Endothelial cell of umbilical vein (primary cell): ENCODE data around the gene SMAD2. TPM values are rescaled to one million over a fixed set of nuclear protein-coding genes. Genes with fewer than 3 reads are reported as not detected.

Experiments
- BruUV-seq: library from RNA; stranded (reverse); fragments of 400-500 nt; replicated peaks from 2 replicates; lab custom pipeline; 2021; lab: Mats Ljungman, UMichigan
- CTCF ChIA-PET: fragments of 300-600, 350-600 bp; sonication (Branson Sonifier 250); formaldehyde crosslinking; loops from one replicate; lab custom pipeline; 2021; ENCODE audit warnings: antibody characterized with exemption, inconsistent platforms; lab: Charles Lee
- POLR2A ChIA-PET: fragments of 300-600, 350-600 bp; sonication (Branson Sonifier 250); formaldehyde crosslinking; loops from one replicate; lab custom pipeline; 2021; ENCODE audit warnings: antibody characterized with exemption, inconsistent platforms; lab: Charles Lee
- DNase-seq: peaks from one replicate; pipeline ENCODE4 v3.0.0-alpha.2; 2011; ENCODE audit warnings: low read depth, low spot score
- FAIRE-seq: peaks from 2 replicates; lab custom pipeline; 2011; peaks lifted over from hg19 to GRCh38; lab: Jason Lieb, UNC
- H2AFZ ChIP-seq: 2 replicates; pipeline ENCODE4 v1.6.0; 2012; ENCODE audit warnings: low read depth, low read length, control low read depth, inconsistent platforms
- H3K27ac ChIP-seq: 2 replicates; pipeline ENCODE4 v1.5.1; 2011; ENCODE audit warnings: low read depth, mild to moderate bottlenecking, control low read depth, low read length, moderate library complexity; ENCODE audit not compliant: insufficient read depth
- H3K27me3 ChIP-seq, 2 experiments: 2 replicates each; pipeline versions ENCODE4 v1.6.0 to v1.6.1; 2011; ENCODE audit warnings: low read length in 2 of 2, mixed read lengths in 1 of 2; ENCODE audit not compliant: control insufficient read depth in 2 of 2, insufficient read depth in 2 of 2
- H3K36me3 ChIP-seq, 2 experiments: 2 replicates in 1 of 2; 3 replicates in 1 of 2; pipeline ENCODE4 v1.5.1; 2011; ENCODE audit warnings: low read length in 2 of 2, mild to moderate bottlenecking in 1 of 2, moderate library complexity in 1 of 2; ENCODE audit not compliant: control insufficient read depth in 2 of 2, insufficient read depth in 2 of 2; ENCODE audit errors: extremely low read depth in 1 of 2
- H3K4me1 ChIP-seq: 3 replicates; pipeline ENCODE4 v1.5.1; 2011; ENCODE audit warnings: mild to moderate bottlenecking, low read length; ENCODE audit not compliant: control insufficient read depth, insufficient read depth; ENCODE audit errors: extremely low read depth
- H3K4me2 ChIP-seq: 2 replicates; pipeline ENCODE4 v1.6.1; 2011; ENCODE audit warnings: low read length, control low read depth, mixed read lengths; ENCODE audit not compliant: insufficient read depth
- H3K4me3 ChIP-seq, 3 experiments: fragments of 200-600 bp in 1 of 3; sonication (generic), shearing (Covaris generic) in 1 of 3; replicated peaks in 1 of 3; 2 replicates each; pipeline ENCODE4 v1.5.1; 2011 to 2016; ENCODE audit warnings: control low read depth in 3 of 3, low read length in 3 of 3, mild to moderate bottlenecking in 2 of 3, inconsistent platforms in 1 of 3, low read depth in 1 of 3, moderate library complexity in 1 of 3; ENCODE audit not compliant: insufficient read depth in 1 of 3
- H3K79me2 ChIP-seq: 2 replicates; pipeline ENCODE4 v1.6.0; 2012; ENCODE audit warnings: low read length, inconsistent platforms; ENCODE audit not compliant: control insufficient read depth, insufficient read depth
- H3K9ac ChIP-seq: replicated peaks from 2 replicates; pipeline ENCODE3; 2011; ENCODE audit warnings: low read length, control low read depth; ENCODE audit not compliant: insufficient read depth; ENCODE audit errors: extremely low read depth
- H3K9me1 ChIP-seq: replicated peaks from 3 replicates; pipeline ENCODE4 v1.6.0; 2011; ENCODE audit warnings: mild to moderate bottlenecking, low read length; ENCODE audit not compliant: control insufficient read depth, insufficient read depth; ENCODE audit errors: extremely low read depth
- H3K9me3 ChIP-seq: replicated peaks from 2 replicates; pipeline ENCODE4 v1.5.1; 2012; ENCODE audit warnings: low read length, inconsistent platforms; ENCODE audit not compliant: control insufficient read depth, insufficient read depth
- H4K20me1 ChIP-seq: replicated peaks from 2 replicates; pipeline ENCODE3; 2011; ENCODE audit warnings: mild to moderate bottlenecking, low read length; ENCODE audit not compliant: control insufficient read depth, insufficient read depth; ENCODE audit errors: extremely low read depth
- EZH2 ChIP-seq: IDR thresholded peaks from 2 replicates; pipeline ENCODE4 v1.6.1; 2012; ENCODE audit warnings: borderline replicate concordance, low read depth, mild to moderate bottlenecking, moderate library complexity, low read length, inconsistent platforms; ENCODE audit not compliant: severe bottlenecking
- FOS ChIP-seq: IDR thresholded peaks from 2 replicates; pipeline ENCODE4 v1.6.1; 2011; ENCODE audit warnings: mild to moderate bottlenecking, low read length, moderate library complexity, borderline replicate concordance; ENCODE audit not compliant: insufficient read depth
- GATA2 ChIP-seq: IDR thresholded peaks from 2 replicates; pipeline ENCODE4 v1.7.0; 2011; ENCODE audit warnings: low read depth, mild to moderate bottlenecking, moderate library complexity, mixed read lengths, low read length; ENCODE audit not compliant: insufficient read length, insufficient read depth
- JUN ChIP-seq: IDR thresholded peaks from 2 replicates; pipeline ENCODE4 v1.6.1; 2011; ENCODE audit warnings: borderline replicate concordance, low read depth; ENCODE audit not compliant: insufficient read length, insufficient read depth
- MYC ChIP-seq: IDR thresholded peaks from one replicate; pipeline ENCODE4 v1.6.1; 2011; ENCODE audit warnings: mild to moderate bottlenecking, low read depth, low read length
- POLR2A ChIP-seq: IDR thresholded peaks from 2 replicates; pipeline ENCODE4 v1.6.1; 2012; ENCODE audit warnings: low read depth, mild to moderate bottlenecking, control low read depth, low read length
- POLR2AphosphoS5 ChIP-seq: IDR thresholded peaks from 2 replicates; pipeline ENCODE4 v1.6.1; 2012; ENCODE audit warnings: low read depth, mild to moderate bottlenecking, control low read depth, low read length, moderate library complexity; ENCODE audit not compliant: insufficient read depth
- dilution Hi-C: fragments of 300-500 bp; cut with MboI; formaldehyde crosslinking; loops from one replicate; pipeline ENCODE4 v1.15.0; 2019; ENCODE audit warnings: low sequenced_read_pairs; ENCODE audit not compliant: extremely low pct_ligation_motif_present
- intact Hi-C: fragments of 100-400 bp; cut with micrococcal nuclease; formaldehyde crosslinking; loops from one replicate; pipeline ENCODE4 v1.10.0; 2022
- polyA plus RNA-seq, 4 experiments: library from polyadenylated mRNA; depleted of rRNA in 3 of 4; stranded (reverse) in 3 of 4; unstranded in 1 of 4; fragments of >200 nt; gene quantifications; 2 replicates each; pipeline versions ENCODE4 v1.2.1 to v1.2.3, GENCODE V29; 2011 to 2012; ENCODE audit warnings: missing spikeins in 1 of 4
- total RNA-seq: library from RNA; stranded (reverse); gene quantifications from 2 replicates; pipeline ENCODE4 v1.2.3, GENCODE V29; 2021
- TF ChIP-seq, protein P1 (sequence below): IDR thresholded peaks from 2 replicates; pipeline ENCODE4 v1.6.1; 2011; ENCODE audit not compliant: insufficient read depth, insufficient read length
- TF ChIP-seq, protein P2 (sequence below), 2 donors: IDR thresholded peaks; 1 replicate in 1 of 2; 2 replicates in 1 of 2; pipeline ENCODE4 v1.5.1; 2011; ENCODE audit warnings: low read length in 2 of 2, mild to moderate bottlenecking in 2 of 2, moderate library complexity in 2 of 2, control low read depth in 1 of 2, inconsistent platforms in 1 of 2, low read depth in 1 of 2; ENCODE audit not compliant: insufficient read depth in 1 of 2; ENCODE audit errors: extremely low read depth in 1 of 2

The SMAD2 gene
- total and polyA plus RNA-seq, 2 donors (not counting 3 experiments of a cell fraction or from before 2014, with no cell fraction given), result 40.3 to 123 TPM

DNA sequence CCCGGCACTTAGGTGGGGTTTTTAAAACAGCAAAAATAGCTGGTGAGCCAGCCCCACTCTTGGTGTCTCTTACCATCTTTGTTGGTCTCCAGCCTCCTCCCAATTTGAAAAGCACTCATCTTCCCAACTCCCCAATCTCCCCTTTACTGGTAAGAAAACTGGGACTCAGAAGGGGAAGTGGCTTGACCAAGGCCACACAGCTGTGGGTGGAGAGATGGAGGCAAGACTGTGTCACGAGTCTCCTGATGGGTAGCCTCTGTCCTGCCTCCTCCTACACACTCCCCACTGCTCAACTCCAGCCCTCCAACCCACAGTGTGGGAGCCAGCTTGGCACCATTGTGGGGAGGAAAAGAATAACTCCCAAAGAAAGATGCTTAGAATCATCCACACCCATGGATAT, 140.4 kb downstream of the SMAD2 start:
- FAIRE-seq, result no peak
- TF ChIP-seq MYC (no peak), JUN (no peak), POLR2AphosphoS5 (no peak), GATA2 (no peak), POLR2A (no peak), EZH2 (no peak), FOS (no peak)
- TF ChIP-seq, protein P1, sequence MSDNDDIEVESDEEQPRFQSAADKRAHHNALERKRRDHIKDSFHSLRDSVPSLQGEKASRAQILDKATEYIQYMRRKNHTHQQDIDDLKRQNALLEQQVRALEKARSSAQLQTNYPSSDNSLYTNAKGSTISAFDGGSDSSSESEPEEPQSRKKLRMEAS, result no peak
- TF ChIP-seq, protein P2, sequence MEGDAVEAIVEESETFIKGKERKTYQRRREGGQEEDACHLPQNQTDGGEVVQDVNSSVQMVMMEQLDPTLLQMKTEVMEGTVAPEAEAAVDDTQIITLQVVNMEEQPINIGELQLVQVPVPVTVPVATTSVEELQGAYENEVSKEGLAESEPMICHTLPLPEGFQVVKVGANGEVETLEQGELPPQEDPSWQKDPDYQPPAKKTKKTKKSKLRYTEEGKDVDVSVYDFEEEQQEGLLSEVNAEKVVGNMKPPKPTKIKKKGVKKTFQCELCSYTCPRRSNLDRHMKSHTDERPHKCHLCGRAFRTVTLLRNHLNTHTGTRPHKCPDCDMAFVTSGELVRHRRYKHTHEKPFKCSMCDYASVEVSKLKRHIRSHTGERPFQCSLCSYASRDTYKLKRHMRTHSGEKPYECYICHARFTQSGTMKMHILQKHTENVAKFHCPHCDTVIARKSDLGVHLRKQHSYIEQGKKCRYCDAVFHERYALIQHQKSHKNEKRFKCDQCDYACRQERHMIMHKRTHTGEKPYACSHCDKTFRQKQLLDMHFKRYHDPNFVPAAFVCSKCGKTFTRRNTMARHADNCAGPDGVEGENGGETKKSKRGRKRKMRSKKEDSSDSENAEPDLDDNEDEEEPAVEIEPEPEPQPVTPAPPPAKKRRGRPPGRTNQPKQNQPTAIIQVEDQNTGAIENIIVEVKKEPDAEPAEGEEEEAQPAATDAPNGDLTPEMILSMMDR (IDR thresholded peaks at IDR 0.05; ENCODE audit: extremely low read depth in 1 of 2, insufficient read depth in 1 of 2, low read depth in 1 of 2, low read length in 2 of 2), result no peak
- Histone ChIP-seq H3K9me3 (no peaks in the 10 kb centered on the region), H3K4me2 (no peak overlapping the region), H3K36me3 (no peaks in the 10 kb centered on the region), H3K9ac (no peak overlapping the region), H3K4me1 (no peaks in the 10 kb centered on the region), H3K27ac (no peak overlapping the region), H4K20me1 (no peaks in the 10 kb centered on the region), H3K4me3 (no peak overlapping the region), H3K79me2 (no peaks in the 10 kb centered on the region), H3K9me1 (no peaks in the 10 kb centered on the region), H3K27me3 (peaks cover 0 to 2% of the 10 kb centered on the region in 2 experiments), H2AFZ (no peak overlapping the region)
- BruUV-seq, result no TSS peak
- dilution Hi-C loops (no loop called here), intact Hi-C loops (no loop called here)
- POLR2A ChIA-PET, result no interaction called here
- CTCF ChIA-PET, result interaction anchor here (0.8 to 1.2 kb wide), 3 partner anchors 17 to 44 kb away, joined by 3 read pairs; no protein-coding TSS in a partner anchor
- no peak for DNase-seq
